Ectodermal cell (in vitro differentiated cells): ENCODE data around the gene ADGRG2.

ENCODE experiments used
- H3K27ac ChIP-seq: 2 replicates; pipeline ENCODE4 v1.7.0; 2013; ENCODE audit warnings: mild to moderate bottlenecking, low read depth, low read length; ENCODE audit not compliant: insufficient read depth, poor library complexity, severe bottlenecking
- H3K27me3 ChIP-seq: 2 replicates; pipeline ENCODE4 v1.7.0; 2013; ENCODE audit warnings: mild to moderate bottlenecking, low read length; ENCODE audit not compliant: insufficient read depth, control insufficient read depth, poor library complexity, severe bottlenecking
- H3K36me3 ChIP-seq: one replicate; pipeline ENCODE4 v1.7.0; 2013; ENCODE audit warnings: low read length; ENCODE audit not compliant: control insufficient read depth, insufficient read depth
- H3K4me1 ChIP-seq: one replicate; pipeline ENCODE4 v1.7.0; 2013; ENCODE audit warnings: low read length; ENCODE audit not compliant: control insufficient read depth, insufficient read depth
- H3K4me3 ChIP-seq: 2 replicates; pipeline ENCODE4 v1.7.0; 2013; ENCODE audit warnings: low read depth, low read length, control low read depth; ENCODE audit not compliant: insufficient read depth
- H3K9me3 ChIP-seq: 2 replicates; pipeline ENCODE4 v1.7.0; 2013; ENCODE audit warnings: mild to moderate bottlenecking, low read length, moderate library complexity; ENCODE audit not compliant: control insufficient read depth
- WGBS, 2 experiments: methylation state at CpG; one replicate each; pipeline ENCODE4 v1.1.7; 2013; ENCODE audit warnings: missing lambda C conversion rate in 2 of 2; 5-methylcytosine and 5-hydroxymethylcytosine counted together

ADGRG2 gene

GRCh38 chrX:18964901-18965300 lies 157.4 kb downstream of the ADGRG2 start:
- Histone ChIP-seq H3K4me1 (no peaks in the 10 kb centered on the region), H3K4me3 (no peak overlapping the region), H3K36me3 (no peaks in the 10 kb centered on the region), H3K27ac (no peak overlapping the region), H3K9me3 (no peaks in the 10 kb centered on the region), H3K27me3 (no peaks in the 10 kb centered on the region)
- 92 to 95% methylated on average over 6 to 8 of the region's 9 CpGs for WGBS, 2 experiments

GRCh38 chrX:18964026-18964425 lies 158.2 kb downstream of the ADGRG2 start:
- 87 to 89% methylated on average over 4 of the region's 4 CpGs for WGBS, 2 experiments
- Histone ChIP-seq H3K27me3 (no peaks in the 10 kb centered on the region), H3K36me3 (no peaks in the 10 kb centered on the region), H3K4me1 (no peaks in the 10 kb centered on the region), H3K4me3 (no peak overlapping the region), H3K9me3 (no peaks in the 10 kb centered on the region), H3K27ac (no peak overlapping the region)

- no peaks in the 10 kb centered on the region for H3K36me3 ChIP-seq
These were observed 159.9 kb downstream of the ADGRG2 start for GRCh38 chrX:18962329-18962728.

GRCh38 chrX:18961686-18962085 lies 160.6 kb downstream of the ADGRG2 start:
- H3K4me1 ChIP-seq = no peaks in the 10 kb centered on the region
- WGBS, 2 experiments = 95 to 97% methylated on average over 2 of the region's 2 CpGs
- H3K36me3 ChIP-seq = no peaks in the 10 kb centered on the region
- H3K4me3 ChIP-seq = no peak overlapping the region
- no peaks in the 10 kb centered on the region for H3K27me3 ChIP-seq
- no peaks in the 10 kb centered on the region for H3K9me3 ChIP-seq
- H3K27ac ChIP-seq = no peak overlapping the region

More at GRCh38 chrX:18962329-18962728, 159.9 kb downstream of the ADGRG2 start:
- no peak overlapping the region for H3K4me3 ChIP-seq
- no peak overlapping the region for H3K27ac ChIP-seq
- no peaks in the 10 kb centered on the region for H3K4me1 ChIP-seq
- H3K9me3 ChIP-seq = no peaks in the 10 kb centered on the region
- H3K27me3 ChIP-seq = no peaks in the 10 kb centered on the region

GRCh38 chrX:18956303-18957032 lies 165.8 kb downstream of the ADGRG2 start:
- H3K27me3 ChIP-seq = no peaks in the 10 kb centered on the region
- no peak overlapping the region for H3K27ac ChIP-seq
- H3K4me3 ChIP-seq = no peak overlapping the region
- no peaks in the 10 kb centered on the region for H3K36me3 ChIP-seq
- no peaks in the 10 kb centered on the region for H3K4me1 ChIP-seq
- no peaks in the 10 kb centered on the region for H3K9me3 ChIP-seq
- 87 to 95% methylated on average over 4 to 6 of the region's 7 CpGs for WGBS, 2 experiments

GRCh38 chrX:18955676-18956075 lies 166.6 kb downstream of the ADGRG2 start:
- H3K27ac ChIP-seq = no peak overlapping the region
- H3K4me3 ChIP-seq = no peak overlapping the region
- no peaks in the 10 kb centered on the region for H3K36me3 ChIP-seq
- H3K4me1 ChIP-seq = no peaks in the 10 kb centered on the region
- H3K27me3 ChIP-seq = no peaks in the 10 kb centered on the region
- WGBS, 2 experiments = 94 to 95% methylated on average over 4 of the region's 4 CpGs
- no peaks in the 10 kb centered on the region for H3K9me3 ChIP-seq

GRCh38 chrX:18951032-18951431 lies 171.2 kb downstream of the ADGRG2 start:
- no peak overlapping the region for H3K4me3 ChIP-seq
- no peaks in the 10 kb centered on the region for H3K36me3 ChIP-seq
- no peaks in the 10 kb centered on the region for H3K27me3 ChIP-seq
- H3K4me1 ChIP-seq = no peaks in the 10 kb centered on the region
- H3K27ac ChIP-seq = no peak overlapping the region
- H3K9me3 ChIP-seq = no peaks in the 10 kb centered on the region
- WGBS, 2 experiments = 92 to 95% methylated on average over 9 to 10 of the region's 10 CpGs

- H3K4me1 ChIP-seq = no peaks in the 10 kb centered on the region
- WGBS, 2 experiments = 82 to 84% methylated on average over 8 of the region's 8 CpGs
- H3K27me3 ChIP-seq = no peaks in the 10 kb centered on the region
- H3K27ac ChIP-seq = no peak overlapping the region
- no peaks in the 10 kb centered on the region for H3K36me3 ChIP-seq
- H3K4me3 ChIP-seq = no peak overlapping the region
- no peaks in the 10 kb centered on the region for H3K9me3 ChIP-seq
These were observed 172.3 kb downstream of the ADGRG2 start for GRCh38 chrX:18949944-18950301.

- H3K9me3 ChIP-seq = no peaks in the 10 kb centered on the region
- no peaks in the 10 kb centered on the region for H3K4me1 ChIP-seq
- H3K4me3 ChIP-seq = no peak overlapping the region
- H3K27me3 ChIP-seq = no peaks in the 10 kb centered on the region
- H3K27ac ChIP-seq = no peak overlapping the region
- WGBS, 2 experiments = 97 to 100% methylated on average over 3 to 4 of the region's 4 CpGs
- H3K36me3 ChIP-seq = no peaks in the 10 kb centered on the region
These were observed 172.9 kb downstream of the ADGRG2 start for GRCh38 chrX:18949291-18949943.

- no peak overlapping the region for H3K4me3 ChIP-seq
- WGBS, 2 experiments = 94 to 97% methylated on average over 4 of the region's 4 CpGs
- H3K36me3 ChIP-seq = no peaks in the 10 kb centered on the region
- no peaks in the 10 kb centered on the region for H3K9me3 ChIP-seq
- no peaks in the 10 kb centered on the region for H3K27me3 ChIP-seq
- H3K27ac ChIP-seq = no peak overlapping the region
- no peaks in the 10 kb centered on the region for H3K4me1 ChIP-seq
These were observed 175.7 kb downstream of the ADGRG2 start for GRCh38 chrX:18946611-18947010.
